ENCODE measurements around the gene CAMK2A.

The CAMK2A gene

DNA sequence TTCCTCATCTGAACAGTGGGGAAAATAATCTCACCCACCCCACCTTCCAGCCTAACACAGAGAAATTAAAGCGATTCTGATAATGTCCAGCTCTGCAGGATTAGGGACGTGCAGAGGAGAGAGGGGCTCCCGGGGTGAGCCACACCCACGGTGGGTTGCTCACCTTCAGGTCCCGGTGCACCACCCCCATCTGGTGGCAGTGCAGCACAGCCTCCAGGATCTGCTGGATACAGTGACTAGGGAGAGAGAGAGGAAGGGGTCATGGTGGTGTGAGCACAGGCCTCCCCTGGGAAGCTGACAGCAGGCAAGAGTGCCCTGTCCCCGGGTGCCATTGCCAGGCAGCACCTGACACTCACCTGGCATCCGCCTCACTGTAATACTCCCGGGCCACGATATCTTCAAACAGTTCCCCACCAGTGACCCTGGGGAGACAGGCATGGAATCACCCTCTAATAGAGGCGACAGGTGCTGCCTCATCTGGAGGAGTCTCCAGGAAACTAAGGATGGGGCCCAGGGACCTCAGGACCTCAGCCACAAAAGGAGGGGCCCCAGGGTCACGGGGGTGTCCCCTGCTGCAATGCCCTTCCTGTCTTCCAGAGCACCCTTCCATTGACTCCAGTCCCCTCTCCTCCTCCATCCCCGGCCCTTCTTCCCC lies 33.0 kb downstream of the CAMK2A start:
- TF ChIP-seq SIN3A (IDR thresholded peaks at IDR 0.05; ENCODE audit: borderline replicate concordance, insufficient read depth, low read length), result no peak
- TF ChIP-seq POLR2AphosphoS5 (IDR thresholded peaks at IDR 0.05; ENCODE audit: low read depth, low read length), result no peak

DNA sequence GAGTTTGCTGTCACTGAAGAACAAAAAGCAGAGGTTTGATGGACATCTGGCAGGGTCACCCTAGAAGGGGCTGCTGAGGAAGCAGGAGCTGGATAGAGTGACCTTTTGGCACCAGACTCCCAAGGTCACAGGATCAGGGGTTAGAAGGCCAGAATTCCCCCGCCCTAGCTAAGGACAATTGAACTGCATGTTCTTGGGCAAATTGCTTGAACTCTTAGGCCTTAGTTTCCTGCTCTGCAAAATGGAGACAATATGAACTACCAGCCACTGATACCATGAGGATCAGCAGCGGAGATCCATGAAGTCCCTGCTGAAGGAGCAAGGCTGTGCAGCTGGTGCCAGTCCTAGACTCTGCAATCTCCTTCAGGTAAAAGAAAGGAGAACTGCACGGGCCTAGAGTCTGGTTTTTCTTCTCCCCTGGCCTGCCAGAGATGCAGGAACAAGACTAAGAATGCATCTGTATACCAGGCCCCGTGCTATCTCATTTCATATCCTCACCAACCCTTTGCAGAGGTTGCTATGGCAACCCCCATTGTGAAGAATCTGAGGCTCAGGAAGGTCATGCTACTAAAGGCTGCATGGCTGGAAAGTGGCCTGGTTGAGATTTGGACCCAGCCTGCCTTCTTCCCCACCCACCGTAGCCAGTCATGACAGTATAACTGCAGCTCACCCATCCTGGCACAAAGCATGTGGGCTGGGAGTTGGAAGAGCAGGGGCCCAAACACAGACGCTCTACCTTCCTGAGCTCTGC lies 33.7 kb downstream of the CAMK2A start:
- TF ChIP-seq SIN3A (IDR thresholded peaks at IDR 0.05; ENCODE audit: borderline replicate concordance, insufficient read depth, low read length), result no peak
- no peak for TF ChIP-seq FOXP2 (optimal IDR thresholded peaks at IDR 0.05; ENCODE audit: borderline replicate concordance, extremely low read depth, extremely low read length, insufficient read depth)
- TF ChIP-seq, protein P1, sequence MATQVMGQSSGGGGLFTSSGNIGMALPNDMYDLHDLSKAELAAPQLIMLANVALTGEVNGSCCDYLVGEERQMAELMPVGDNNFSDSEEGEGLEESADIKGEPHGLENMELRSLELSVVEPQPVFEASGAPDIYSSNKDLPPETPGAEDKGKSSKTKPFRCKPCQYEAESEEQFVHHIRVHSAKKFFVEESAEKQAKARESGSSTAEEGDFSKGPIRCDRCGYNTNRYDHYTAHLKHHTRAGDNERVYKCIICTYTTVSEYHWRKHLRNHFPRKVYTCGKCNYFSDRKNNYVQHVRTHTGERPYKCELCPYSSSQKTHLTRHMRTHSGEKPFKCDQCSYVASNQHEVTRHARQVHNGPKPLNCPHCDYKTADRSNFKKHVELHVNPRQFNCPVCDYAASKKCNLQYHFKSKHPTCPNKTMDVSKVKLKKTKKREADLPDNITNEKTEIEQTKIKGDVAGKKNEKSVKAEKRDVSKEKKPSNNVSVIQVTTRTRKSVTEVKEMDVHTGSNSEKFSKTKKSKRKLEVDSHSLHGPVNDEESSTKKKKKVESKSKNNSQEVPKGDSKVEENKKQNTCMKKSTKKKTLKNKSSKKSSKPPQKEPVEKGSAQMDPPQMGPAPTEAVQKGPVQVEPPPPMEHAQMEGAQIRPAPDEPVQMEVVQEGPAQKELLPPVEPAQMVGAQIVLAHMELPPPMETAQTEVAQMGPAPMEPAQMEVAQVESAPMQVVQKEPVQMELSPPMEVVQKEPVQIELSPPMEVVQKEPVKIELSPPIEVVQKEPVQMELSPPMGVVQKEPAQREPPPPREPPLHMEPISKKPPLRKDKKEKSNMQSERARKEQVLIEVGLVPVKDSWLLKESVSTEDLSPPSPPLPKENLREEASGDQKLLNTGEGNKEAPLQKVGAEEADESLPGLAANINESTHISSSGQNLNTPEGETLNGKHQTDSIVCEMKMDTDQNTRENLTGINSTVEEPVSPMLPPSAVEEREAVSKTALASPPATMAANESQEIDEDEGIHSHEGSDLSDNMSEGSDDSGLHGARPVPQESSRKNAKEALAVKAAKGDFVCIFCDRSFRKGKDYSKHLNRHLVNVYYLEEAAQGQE (IDR thresholded peaks at IDR 0.05; ENCODE audit: insufficient read depth in 1 of 2, low read depth in 2 of 2, low read length in 2 of 2), result no peak
- TF ChIP-seq TAF1 (IDR thresholded peaks at IDR 0.05; ENCODE audit: borderline replicate concordance, insufficient read depth, low read length), result no peak
- no peak for TF ChIP-seq POLR2AphosphoS5 (IDR thresholded peaks at IDR 0.05; ENCODE audit: low read depth, low read length)

DNA sequence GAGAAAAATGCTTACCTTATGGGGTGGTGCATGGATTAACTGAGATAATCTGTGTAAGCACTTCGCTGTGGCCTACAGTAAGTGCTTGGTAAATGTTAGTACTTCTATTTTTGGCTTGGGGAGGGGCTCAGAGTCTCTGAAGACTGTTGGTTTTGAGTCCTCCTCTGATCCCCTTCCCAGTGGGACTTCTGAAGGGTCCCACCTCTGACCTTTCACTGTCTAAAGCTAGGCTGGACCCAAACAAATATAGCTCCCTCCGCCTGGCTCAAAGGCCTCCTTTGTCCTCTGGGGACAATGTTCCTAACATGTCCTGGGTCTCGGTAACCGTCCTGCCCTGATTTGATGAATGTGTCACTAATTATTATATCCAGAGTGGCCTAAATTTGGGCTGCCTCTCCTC lies 34.8 kb downstream of the CAMK2A start:
- TF ChIP-seq TAF1 (IDR thresholded peaks at IDR 0.05; ENCODE audit: borderline replicate concordance, insufficient read depth, low read length), result no peak
- no peak for TF ChIP-seq POLR2AphosphoS5 (IDR thresholded peaks at IDR 0.05; ENCODE audit: low read depth, low read length)

DNA sequence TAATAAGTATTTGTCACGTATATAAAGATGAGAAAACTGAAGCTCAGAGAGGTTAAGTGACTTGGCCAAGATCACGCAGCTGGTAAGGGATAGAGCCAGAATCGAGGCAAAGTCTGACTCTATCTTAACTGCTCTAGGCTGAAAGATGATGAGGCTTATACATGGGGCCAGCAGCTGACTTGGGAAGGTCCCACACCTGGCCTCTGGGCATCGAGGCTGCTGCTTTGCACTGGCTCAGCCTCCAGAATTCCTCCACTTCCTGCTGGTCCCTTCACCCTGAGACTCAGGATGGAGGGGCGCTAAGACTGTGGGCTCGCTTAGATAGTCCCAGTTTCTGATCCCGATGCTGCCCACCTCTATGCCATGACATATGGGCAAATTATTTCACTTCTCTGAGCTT lies 35.2 kb downstream of the CAMK2A start:
- TF ChIP-seq TAF1 (IDR thresholded peaks at IDR 0.05; ENCODE audit: borderline replicate concordance, insufficient read depth, low read length) (no peak), SIN3A (IDR thresholded peaks at IDR 0.05; ENCODE audit: borderline replicate concordance, insufficient read depth, low read length) (no peak), POLR2AphosphoS5 (IDR thresholded peaks at IDR 0.05; ENCODE audit: low read depth, low read length) (no peak), FOXP2 (optimal IDR thresholded peaks at IDR 0.05; ENCODE audit: borderline replicate concordance, extremely low read depth, extremely low read length, insufficient read depth) (no peak)
- TF ChIP-seq, protein P1 (IDR thresholded peaks at IDR 0.05; ENCODE audit: insufficient read depth in 1 of 2, low read depth in 2 of 2, low read length in 2 of 2), result no peak

DNA sequence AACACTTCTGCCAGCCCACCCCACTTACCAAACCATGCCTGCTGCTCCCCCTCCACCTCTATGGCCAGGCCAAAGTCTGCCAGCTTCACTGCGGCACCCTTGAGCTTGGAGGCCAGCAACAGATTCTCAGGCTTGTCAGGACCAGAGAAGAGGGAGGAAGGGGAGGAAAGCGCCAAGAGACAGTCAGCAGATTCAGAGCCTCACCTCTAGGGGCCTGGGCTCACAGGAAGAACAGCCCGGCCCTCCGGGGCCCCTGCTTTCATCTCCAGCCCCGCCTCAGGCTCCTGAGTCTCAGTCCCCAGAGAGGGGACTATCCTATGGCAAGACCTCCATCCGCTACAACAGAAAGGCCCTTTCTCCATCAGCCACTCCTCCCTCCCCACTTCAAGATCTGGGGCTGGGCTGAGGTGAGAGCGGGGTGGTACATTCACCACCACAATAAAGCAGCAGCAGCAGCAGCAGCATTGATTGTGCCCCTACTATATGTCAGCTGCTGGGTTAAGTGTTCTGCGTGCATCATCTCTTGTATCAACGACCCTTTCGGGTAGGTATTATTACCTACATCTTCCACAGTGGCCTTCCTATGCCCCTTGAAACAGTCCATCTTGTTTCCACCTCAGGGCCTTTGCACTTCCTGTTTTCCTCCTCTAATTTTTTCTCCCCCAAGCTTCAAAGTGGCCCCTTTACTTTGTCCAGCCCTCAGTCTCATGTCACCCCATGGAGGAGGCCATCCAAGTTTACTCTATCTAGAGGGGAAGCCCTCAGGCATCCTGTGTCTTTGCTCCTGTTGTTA lies 36.0 kb downstream of the CAMK2A start:
- TF ChIP-seq SIN3A (IDR thresholded peaks at IDR 0.05; ENCODE audit: borderline replicate concordance, insufficient read depth, low read length) (no peak), POLR2AphosphoS5 (IDR thresholded peaks at IDR 0.05; ENCODE audit: low read depth, low read length) (no peak), FOXP2 (optimal IDR thresholded peaks at IDR 0.05; ENCODE audit: borderline replicate concordance, extremely low read depth, extremely low read length, insufficient read depth) (no peak)

DNA sequence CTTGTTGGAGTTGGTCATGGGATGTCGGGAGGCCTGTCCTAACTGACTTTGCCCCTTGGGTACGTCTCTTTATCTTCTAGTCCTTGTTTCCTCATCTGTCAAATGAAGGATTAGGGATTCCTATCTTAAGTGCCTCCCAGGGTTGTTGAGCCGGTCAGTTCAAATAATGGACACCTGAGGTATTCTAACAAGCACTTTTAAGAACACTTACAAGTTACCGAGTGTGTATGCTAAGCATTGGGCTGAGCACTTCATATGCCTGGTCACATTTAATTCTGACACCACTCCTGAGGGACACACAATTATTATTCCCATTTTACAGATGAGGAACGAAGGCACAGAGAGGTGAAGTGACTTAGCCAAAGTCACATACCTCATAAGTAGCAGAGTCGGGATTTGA lies 37.1 kb downstream of the CAMK2A start:
- no peak for TF ChIP-seq TAF1 (IDR thresholded peaks at IDR 0.05; ENCODE audit: borderline replicate concordance, insufficient read depth, low read length)
- no peak for TF ChIP-seq SIN3A (IDR thresholded peaks at IDR 0.05; ENCODE audit: borderline replicate concordance, insufficient read depth, low read length)
- TF ChIP-seq FOXP2 (optimal IDR thresholded peaks at IDR 0.05; ENCODE audit: borderline replicate concordance, extremely low read depth, extremely low read length, insufficient read depth), result no peak
- TF ChIP-seq, protein P1 (IDR thresholded peaks at IDR 0.05; ENCODE audit: insufficient read depth in 1 of 2, low read depth in 2 of 2, low read length in 2 of 2), result no peak
- TF ChIP-seq POLR2AphosphoS5 (IDR thresholded peaks at IDR 0.05; ENCODE audit: low read depth, low read length), result no peak

Data from PFSK-1 (cell line).